Muscle layer of colon (tissue), 2 donors: ENCODE data around the gene TNFSF12.

Experiments used
- H3K27ac ChIP-seq: one replicate; pipeline ENCODE4 v1.7.0; 2013; ENCODE audit warnings: low read depth, mild to moderate bottlenecking, low read length, moderate library complexity
- H3K27me3 ChIP-seq, 2 donors: one replicate each; pipeline ENCODE4 v1.7.0; 2013; ENCODE audit warnings: low read length in 2 of 2, mild to moderate bottlenecking in 2 of 2; ENCODE audit not compliant: insufficient read depth in 2 of 2, control insufficient read depth in 1 of 2
- H3K36me3 ChIP-seq: one replicate; pipeline ENCODE4 v1.7.0; 2013; ENCODE audit warnings: mild to moderate bottlenecking, low read length; ENCODE audit not compliant: insufficient read depth
- H3K4me1 ChIP-seq: one replicate; pipeline ENCODE4 v1.7.0; 2013; ENCODE audit warnings: mild to moderate bottlenecking, low read length; ENCODE audit not compliant: insufficient read depth
- H3K4me3 ChIP-seq, 2 donors: one replicate each; pipeline ENCODE4 v1.7.0; 2013; ENCODE audit warnings: low read length in 2 of 2, low read depth in 1 of 2, mild to moderate bottlenecking in 1 of 2, moderate library complexity in 1 of 2
- H3K9ac ChIP-seq: one replicate; pipeline ENCODE4 v1.7.0; 2013; ENCODE audit warnings: low read length
- H3K9me3 ChIP-seq: one replicate; pipeline ENCODE4 v1.7.0; 2013; ENCODE audit warnings: mild to moderate bottlenecking, low read length
- donor health status: abdominal sarcoma.
- donor health status: Adenocarcinoma of cecum.

Gene TNFSF12

DNA sequence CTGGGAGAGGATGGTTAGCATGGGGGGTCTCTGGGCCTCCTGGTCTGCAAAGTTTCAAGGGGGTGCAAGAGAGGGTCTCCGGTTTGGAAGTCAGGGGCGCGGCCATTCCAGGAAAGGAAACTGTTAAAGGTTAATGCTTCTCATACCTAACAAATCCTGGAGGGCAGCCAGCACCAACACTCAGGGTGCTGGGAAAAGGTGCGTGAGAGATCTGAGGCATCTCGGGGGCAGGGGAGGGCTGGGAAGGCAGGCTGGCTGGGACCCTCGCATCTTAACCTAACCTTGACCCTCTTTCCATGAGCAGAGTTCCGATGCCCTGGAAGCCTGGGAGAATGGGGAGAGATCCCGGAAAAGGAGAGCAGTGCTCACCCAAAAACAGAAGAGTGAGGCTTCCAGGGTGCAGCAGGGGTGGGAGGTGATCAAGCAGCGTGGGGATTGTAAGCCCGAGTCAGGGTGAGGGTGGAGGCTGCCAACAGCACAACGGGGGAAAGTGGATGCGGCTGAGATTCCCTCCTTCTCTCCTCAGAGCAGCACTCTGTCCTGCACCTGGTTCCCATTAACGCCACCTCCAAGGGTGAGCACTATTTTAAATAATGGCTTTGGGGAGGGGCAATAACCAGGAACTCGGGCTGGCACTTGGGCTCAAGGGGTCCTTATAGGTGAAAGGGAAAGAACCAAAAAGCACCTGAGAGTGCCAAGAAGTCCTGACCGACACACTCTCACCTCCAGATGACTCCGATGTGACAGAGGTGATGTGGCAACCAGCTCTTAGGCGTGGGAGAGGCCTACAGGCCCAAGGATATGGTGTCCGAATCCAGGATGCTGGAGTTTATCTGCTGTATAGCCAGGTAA, 10.7 kb downstream of the TNFSF12 start:
- Histone ChIP-seq H3K9me3 (no peaks in the 10 kb centered on the region), H3K4me3 (peak overlapping the region; percentile 4 to 83), H3K9ac (peak overlapping the region; percentile 91), H3K27me3 (no peaks in the 10 kb centered on the region), H3K27ac (peak overlapping the region; percentile 96), H3K36me3 (peaks cover 11% of the 10 kb centered on the region), H3K4me1 (peaks cover 58% of the 10 kb centered on the region)

GRCh38 chr17:7560172-7561027, 11.5 kb downstream of the TNFSF12 start:
- H3K9me3 ChIP-seq, result no peaks in the 10 kb centered on the region
- H3K27ac ChIP-seq, result peak overlapping the region; percentile 96
- peak overlapping the region; percentile 91 for H3K9ac ChIP-seq
- no peaks in the 10 kb centered on the region for H3K27me3 ChIP-seq
- peaks cover 19% of the 10 kb centered on the region for H3K36me3 ChIP-seq
- peaks cover 58% of the 10 kb centered on the region for H3K4me1 ChIP-seq
- H3K4me3 ChIP-seq, result peak overlapping the region; percentile 1 to 83

GRCh38 chr17:7561028-7561575, 12.2 kb downstream of the TNFSF12 start:
- Histone ChIP-seq H3K27ac (peak overlapping the region; percentile 96), H3K9me3 (no peaks in the 10 kb centered on the region), H3K27me3 (no peaks in the 10 kb centered on the region), H3K4me1 (peaks cover 58% of the 10 kb centered on the region), H3K9ac (peak overlapping the region; percentile 91), H3K4me3 (peak overlapping the region; percentile 83 to 84), H3K36me3 (peaks cover 26% of the 10 kb centered on the region)

DNA sequence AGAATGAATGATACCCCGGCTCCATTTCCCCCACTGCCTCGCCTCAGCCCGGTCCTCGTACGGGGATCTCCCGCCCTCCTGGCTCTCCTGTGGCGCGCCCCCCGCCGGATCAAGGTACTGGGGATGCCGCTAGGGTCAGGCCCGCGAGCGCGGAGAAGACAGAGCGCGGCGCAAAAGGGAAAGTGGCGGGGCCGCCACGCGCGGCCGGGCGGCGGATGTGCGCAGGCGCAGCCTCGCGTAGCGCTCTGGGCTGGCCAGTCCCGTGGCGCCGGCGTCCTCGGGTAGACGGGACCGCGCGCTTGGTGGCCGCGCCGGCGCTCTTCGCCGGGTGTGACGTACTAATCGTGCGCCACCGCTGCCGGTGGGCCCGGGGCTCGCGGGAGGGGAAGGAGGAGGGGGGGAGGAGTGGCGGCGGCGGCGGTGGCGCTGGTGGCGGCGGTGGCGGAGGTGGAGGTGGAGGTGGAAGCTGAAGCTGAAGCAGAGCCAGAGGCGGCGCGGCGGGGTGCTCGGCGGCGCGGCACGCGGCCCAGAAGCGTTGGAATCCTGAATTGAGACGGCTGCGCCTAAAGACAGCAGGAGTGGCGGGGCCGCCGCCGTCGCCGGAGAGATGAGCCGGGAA, 12.8 kb downstream of the TNFSF12 start, which contains the start of gene SENP3:
Gene SENP3, plus strand, starts transcription at position 331 of the 619 bp plus-strand sequence. CDS start 1,158 bp downstream, outside the sequence.
- Histone ChIP-seq H3K27me3 (no peaks in the 10 kb centered on the region), H3K4me3 (peak within 1 kb of the TSS; percentile 83 to 84), H3K4me1 (peaks cover 58% of the 10 kb centered on the region), H3K9me3 (no peaks in the 10 kb centered on the region), H3K36me3 (peaks cover 28% of the 10 kb centered on the region), H3K27ac (peak within 1 kb of the TSS; percentile 96), H3K9ac (peak within 1 kb of the TSS; percentile 91)

- Histone ChIP-seq H3K9ac (peak overlapping the region; percentile 81), H3K27ac (peak overlapping the region; percentile 96), H3K9me3 (no peaks in the 10 kb centered on the region), H3K27me3 (no peaks in the 10 kb centered on the region), H3K36me3 (peaks cover 33% of the 10 kb centered on the region), H3K4me3 (peak overlapping the region; percentile 75 to 84), H3K4me1 (peaks cover 57% of the 10 kb centered on the region)
Observed at GRCh38 chr17:7562208-7562605, 13.3 kb downstream of the TNFSF12 start.

DNA sequence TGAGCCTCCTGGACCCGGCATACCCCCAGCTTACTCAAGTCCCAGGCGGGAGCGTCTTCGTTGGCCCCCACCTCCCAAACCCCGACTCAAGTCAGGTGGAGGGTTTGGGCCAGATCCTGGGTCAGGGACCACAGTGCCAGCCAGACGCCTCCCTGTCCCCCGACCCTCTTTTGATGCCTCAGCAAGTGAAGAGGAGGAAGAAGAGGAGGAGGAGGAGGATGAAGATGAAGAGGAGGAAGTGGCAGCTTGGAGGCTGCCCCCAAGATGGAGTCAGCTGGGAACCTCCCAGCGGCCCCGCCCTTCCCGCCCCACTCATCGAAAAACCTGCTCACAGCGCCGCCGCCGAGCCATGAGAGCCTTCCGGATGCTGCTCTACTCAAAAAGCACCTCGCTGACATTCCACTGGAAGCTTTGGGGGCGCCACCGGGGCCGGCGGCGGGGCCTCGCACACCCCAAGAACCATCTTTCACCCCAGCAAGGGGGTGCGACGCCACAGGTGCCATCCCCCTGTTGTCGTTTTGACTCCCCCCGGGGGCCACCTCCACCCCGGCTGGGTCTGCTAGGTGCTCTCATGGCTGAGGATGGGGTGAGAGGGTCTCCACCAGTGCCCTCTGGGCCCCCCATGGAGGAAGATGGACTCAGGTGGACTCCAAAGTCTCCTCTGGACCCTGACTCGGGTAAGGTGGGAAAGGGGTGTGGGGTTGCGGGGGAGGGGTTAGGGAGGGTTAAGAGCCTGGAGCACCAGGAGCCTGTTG, 14.4 kb downstream of the TNFSF12 start:
- peaks cover 46% of the 10 kb centered on the region for H3K4me1 ChIP-seq
- H3K4me3 ChIP-seq, result peak overlapping the region in 1 of 2 donors; percentile 75
- H3K27ac ChIP-seq, result no peak overlapping the region
- peaks cover 37% of the 10 kb centered on the region for H3K36me3 ChIP-seq
- no peaks in the 10 kb centered on the region for H3K9me3 ChIP-seq
- peak overlapping the region; percentile 81 for H3K9ac ChIP-seq
- H3K27me3 ChIP-seq, result no peaks in the 10 kb centered on the region

DNA sequence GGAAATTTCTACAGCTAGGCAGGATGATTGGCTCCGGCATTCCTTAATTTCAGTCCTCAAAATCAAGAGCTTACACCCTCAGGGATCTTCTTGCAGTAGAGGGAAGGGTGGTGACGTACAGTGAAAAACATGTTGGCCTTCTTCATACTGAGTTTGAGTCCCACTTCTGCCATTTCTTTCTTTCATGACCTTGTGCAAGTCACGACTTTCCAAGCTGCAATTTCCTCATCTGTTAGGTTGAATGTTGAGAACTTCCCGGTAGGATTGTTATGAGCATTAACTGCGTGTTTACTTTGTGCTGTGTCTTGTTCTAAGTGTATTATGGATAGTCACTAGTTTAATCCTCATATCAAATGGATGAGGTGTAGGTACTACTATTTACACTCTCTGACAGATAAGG, 20.7 kb downstream of the TNFSF12 start:
- Histone ChIP-seq H3K4me3 (no peak overlapping the region), H3K36me3 (peaks cover 53% of the 10 kb centered on the region), H3K27ac (no peak overlapping the region), H3K9me3 (no peaks in the 10 kb centered on the region), H3K4me1 (peaks cover 12% of the 10 kb centered on the region), H3K9ac (no peak overlapping the region), H3K27me3 (no peaks in the 10 kb centered on the region)

DNA sequence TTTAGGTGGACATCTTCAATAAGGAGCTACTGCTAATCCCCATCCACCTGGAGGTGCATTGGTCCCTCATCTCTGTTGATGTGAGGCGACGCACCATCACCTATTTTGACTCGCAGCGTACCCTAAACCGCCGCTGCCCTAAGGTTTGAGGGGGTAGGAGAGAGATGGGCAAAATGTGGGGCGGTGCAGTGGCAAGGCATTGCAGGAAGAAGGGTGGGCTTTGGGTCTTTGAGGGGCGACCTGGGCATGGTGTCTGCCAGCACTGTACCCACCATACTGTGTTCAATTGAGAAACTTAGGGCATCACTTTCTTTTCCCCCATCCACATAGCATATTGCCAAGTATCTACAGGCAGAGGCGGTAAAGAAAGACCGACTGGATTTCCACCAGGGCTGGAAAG, 21.5 kb downstream of the TNFSF12 start:
- Histone ChIP-seq H3K4me1 (peaks cover 19% of the 10 kb centered on the region), H3K4me3 (no peak overlapping the region), H3K27ac (no peak overlapping the region), H3K36me3 (peaks cover 53% of the 10 kb centered on the region), H3K9ac (no peak overlapping the region), H3K9me3 (no peaks in the 10 kb centered on the region), H3K27me3 (no peaks in the 10 kb centered on the region)

DNA sequence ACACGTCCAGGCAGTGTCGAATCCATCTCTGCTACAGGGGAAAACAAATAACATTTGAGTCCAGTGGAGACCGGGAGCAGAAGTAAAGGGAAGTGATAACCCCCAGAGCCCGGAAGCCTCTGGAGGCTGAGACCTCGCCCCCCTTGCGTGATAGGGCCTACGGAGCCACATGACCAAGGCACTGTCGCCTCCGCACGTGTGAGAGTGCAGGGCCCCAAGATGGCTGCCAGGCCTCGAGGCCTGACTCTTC, 23.4 kb downstream of the TNFSF12 start:
- no peaks in the 10 kb centered on the region for H3K27me3 ChIP-seq
- H3K9ac ChIP-seq, result peak overlapping the region; percentile 16
- no peaks in the 10 kb centered on the region for H3K9me3 ChIP-seq
- H3K4me1 ChIP-seq, result peaks cover 25% of the 10 kb centered on the region
- peak overlapping the region; percentile 92 for H3K27ac ChIP-seq
- H3K36me3 ChIP-seq, result peaks cover 56% of the 10 kb centered on the region
- H3K4me3 ChIP-seq, result peak overlapping the region; percentile 45 to 52

GRCh38 chr17:7572588-7573323, 23.9 kb downstream of the TNFSF12 start:
- Histone ChIP-seq H3K36me3 (peaks cover 58% of the 10 kb centered on the region), H3K27ac (peak overlapping the region; percentile 88), H3K9ac (peak overlapping the region; percentile 98), H3K9me3 (no peaks in the 10 kb centered on the region), H3K27me3 (no peaks in the 10 kb centered on the region), H3K4me1 (peaks cover 25% of the 10 kb centered on the region), H3K4me3 (peak overlapping the region; percentile 83 to 85)
